Choroid plexus epithelial cell (primary cell): ENCODE data around the gene RSAD2.

Source experiments
- DNase-seq: peaks from one replicate; pipeline ENCODE4 v3.0.0-alpha.2; 2010; ENCODE audit warnings: low read depth
- H3K4me3 ChIP-seq: 2 replicates; pipeline ENCODE4 v1.5.1; 2011; ENCODE audit warnings: low read depth, mild to moderate bottlenecking, control low read depth, low read length, moderate library complexity
- TF ChIP-seq, protein P1 (sequence below): conservative IDR thresholded peaks from 2 replicates; pipeline ENCODE4 v1.5.1; 2011; ENCODE audit warnings: low read depth, mild to moderate bottlenecking, control low read depth, inconsistent platforms, low read length, moderate library complexity

RSAD2 gene

GRCh38 chr2:6929196-6929819, 51.7 kb downstream of the RSAD2 start:
- TF ChIP-seq, protein P1, sequence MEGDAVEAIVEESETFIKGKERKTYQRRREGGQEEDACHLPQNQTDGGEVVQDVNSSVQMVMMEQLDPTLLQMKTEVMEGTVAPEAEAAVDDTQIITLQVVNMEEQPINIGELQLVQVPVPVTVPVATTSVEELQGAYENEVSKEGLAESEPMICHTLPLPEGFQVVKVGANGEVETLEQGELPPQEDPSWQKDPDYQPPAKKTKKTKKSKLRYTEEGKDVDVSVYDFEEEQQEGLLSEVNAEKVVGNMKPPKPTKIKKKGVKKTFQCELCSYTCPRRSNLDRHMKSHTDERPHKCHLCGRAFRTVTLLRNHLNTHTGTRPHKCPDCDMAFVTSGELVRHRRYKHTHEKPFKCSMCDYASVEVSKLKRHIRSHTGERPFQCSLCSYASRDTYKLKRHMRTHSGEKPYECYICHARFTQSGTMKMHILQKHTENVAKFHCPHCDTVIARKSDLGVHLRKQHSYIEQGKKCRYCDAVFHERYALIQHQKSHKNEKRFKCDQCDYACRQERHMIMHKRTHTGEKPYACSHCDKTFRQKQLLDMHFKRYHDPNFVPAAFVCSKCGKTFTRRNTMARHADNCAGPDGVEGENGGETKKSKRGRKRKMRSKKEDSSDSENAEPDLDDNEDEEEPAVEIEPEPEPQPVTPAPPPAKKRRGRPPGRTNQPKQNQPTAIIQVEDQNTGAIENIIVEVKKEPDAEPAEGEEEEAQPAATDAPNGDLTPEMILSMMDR, result no peak
- no peak overlapping the region for H3K4me3 ChIP-seq
- peak; percentile 44 for DNase-seq

DNA sequence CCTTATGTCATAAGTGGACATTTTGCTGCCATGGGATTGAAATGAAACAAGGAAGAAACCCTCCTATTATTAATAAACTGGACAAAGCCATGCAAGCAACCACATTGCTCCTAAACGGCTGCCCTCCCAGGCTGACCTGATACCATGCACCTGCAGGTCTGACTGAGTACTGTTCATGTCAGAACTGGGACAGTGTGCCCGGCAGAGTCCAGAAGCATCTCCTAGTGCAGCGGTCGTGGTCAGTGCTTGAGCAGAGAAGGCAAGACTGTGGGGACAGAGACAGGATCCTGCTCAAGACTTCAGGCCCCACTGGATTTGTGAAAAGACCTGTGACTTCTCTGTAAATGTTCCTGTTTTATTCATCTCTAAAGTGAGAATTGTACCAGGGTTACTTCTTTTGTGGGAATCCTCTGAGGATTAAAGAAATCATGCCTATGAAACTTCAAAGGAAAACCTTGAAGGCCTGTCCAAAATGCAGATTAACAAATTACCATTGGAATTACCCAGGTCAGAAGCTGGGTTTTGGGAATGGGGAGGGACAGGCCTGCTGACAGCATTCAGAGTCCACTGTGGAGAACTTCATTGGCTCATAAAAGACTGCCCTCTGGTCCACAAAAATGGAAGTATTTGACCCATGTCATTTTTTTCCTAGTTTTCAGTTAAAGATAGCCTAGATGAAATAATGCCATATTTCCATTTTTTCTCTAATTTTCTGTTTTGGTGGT, 53.5 kb downstream of the RSAD2 start:
- H3K4me3 ChIP-seq, result no peak overlapping the region
- DNase-seq, result no peak
- TF ChIP-seq, protein P1, result no peak

GRCh38 chr2:6931753-6932152, 54.2 kb downstream of the RSAD2 start:
- TF ChIP-seq, protein P1, result no peak
- no peak for DNase-seq
- H3K4me3 ChIP-seq, result no peak overlapping the region

DNA sequence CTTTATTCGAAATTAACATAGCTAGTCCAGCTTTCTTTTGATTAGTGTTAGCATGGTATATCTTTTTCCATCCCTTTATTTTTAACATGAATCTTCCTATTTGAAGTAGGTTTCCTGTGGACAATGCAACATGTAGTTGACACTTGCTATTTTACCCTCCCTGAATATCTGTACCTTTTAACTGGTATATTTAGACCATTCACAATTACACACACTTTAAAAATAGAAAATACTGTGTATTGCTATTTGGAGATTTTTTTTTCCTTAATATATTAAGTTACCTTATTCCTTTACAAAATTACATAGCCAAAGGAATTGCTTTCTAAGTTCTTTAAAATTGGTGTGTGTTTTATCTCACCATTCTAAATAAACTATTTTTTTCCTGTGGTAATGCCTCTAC, 54.6 kb downstream of the RSAD2 start:
- TF ChIP-seq, protein P1, result no peak
- H3K4me3 ChIP-seq, result no peak overlapping the region
- DNase-seq, result no peak

DNA sequence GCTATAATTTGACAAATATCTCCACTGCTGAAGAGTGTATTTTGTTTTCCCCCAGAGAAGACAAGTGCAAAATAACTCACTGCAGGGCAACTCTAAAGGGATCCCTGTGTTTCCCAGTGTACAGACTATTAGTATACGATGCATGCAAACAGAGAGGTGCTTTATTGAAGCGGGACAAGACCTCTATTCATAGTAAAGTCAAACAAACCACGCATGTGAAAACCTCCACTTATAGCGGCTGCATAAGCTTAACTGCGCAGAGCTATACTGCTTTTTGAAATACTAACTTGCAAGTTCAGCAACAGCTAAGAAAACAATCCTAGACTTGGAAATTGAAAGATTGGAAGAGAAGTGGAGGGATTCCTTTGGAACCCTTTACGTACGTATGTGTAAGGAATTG, 55.3 kb downstream of the RSAD2 start:
- no peak overlapping the region for H3K4me3 ChIP-seq
- TF ChIP-seq, protein P1, result no peak
- no peak for DNase-seq

DNA sequence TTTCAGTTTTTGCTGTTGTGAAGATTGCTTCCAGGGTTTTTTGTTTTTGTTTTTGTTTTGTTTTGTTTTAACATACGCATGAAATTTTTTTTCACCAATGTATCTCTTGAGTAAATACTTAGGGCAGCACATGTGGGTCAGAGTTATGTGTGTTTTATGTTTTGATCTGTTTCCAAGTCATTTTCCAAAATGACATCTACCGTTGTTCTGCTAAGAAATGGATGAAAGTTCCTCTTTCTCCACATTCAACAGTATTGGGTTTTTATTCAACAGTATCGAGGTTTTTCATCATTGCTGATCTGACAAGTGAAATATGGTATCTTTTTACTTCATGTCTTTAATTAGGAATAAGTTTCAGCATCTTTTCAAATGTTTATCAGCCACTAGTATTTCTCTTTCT, 56.3 kb downstream of the RSAD2 start:
- H3K4me3 ChIP-seq, result no peak overlapping the region
- DNase-seq, result no peak
- TF ChIP-seq, protein P1, result no peak

GRCh38 chr2:6934345-6934744, 56.8 kb downstream of the RSAD2 start:
- no peak for DNase-seq
- H3K4me3 ChIP-seq, result no peak overlapping the region
- TF ChIP-seq, protein P1, result no peak
